Caco-2 (cell line): ENCODE measurements around the gene TRMT10B. TPM values are rescaled to one million over a fixed set of nuclear protein-coding genes. Genes with fewer than 3 reads are reported as not detected.
A peak's percentile ranks its signal among the peaks of the same experiment; 100 is the strongest.

Experiments
- BruUV-seq: library from RNA; stranded (reverse); fragments of 400-500 nt; replicated peaks from 2 replicates; lab custom pipeline; 2021; lab: Mats Ljungman, UMichigan
- CTCF ChIA-PET: fragments of 300-600 bp; sonication (Branson Sonifier 250); formaldehyde crosslinking; loops from one replicate; lab custom pipeline; 2022; ENCODE audit warnings: antibody characterized with exemption; lab: Charles Lee
- POLR2A ChIA-PET: fragments of 300-600 bp; sonication (Branson Sonifier 250); formaldehyde crosslinking; loops from one replicate; lab custom pipeline; 2022; ENCODE audit warnings: antibody characterized with exemption; lab: Charles Lee
- DNase-seq, 2 experiments: peaks; one replicate each; pipeline versions ENCODE4 v3.0.0 to v3.0.0-alpha.2; 2020 to 2022
- H3K27me3 ChIP-seq: replicated peaks from 2 replicates; pipeline ENCODE4 v1.6.0; 2011; ENCODE audit warnings: low read length; ENCODE audit not compliant: control insufficient read depth, insufficient read depth
- H3K36me3 ChIP-seq: 2 replicates; pipeline ENCODE4 v1.5.1; 2011; ENCODE audit warnings: low read length; ENCODE audit not compliant: control insufficient read depth, insufficient read depth
- H3K4me1 ChIP-seq: fragments of 250-450 bp; sonication (Bioruptor Pico); 2 replicates; pipeline ENCODE4 v1.5.1; 2020; ENCODE audit warnings: mild to moderate bottlenecking
- H3K4me3 ChIP-seq: 2 replicates; pipeline ENCODE4 v1.5.1; 2011; ENCODE audit warnings: low read depth, mild to moderate bottlenecking, control low read depth, low read length
- H3K9me3 ChIP-seq: fragments of 250-450 bp; sonication (Bioruptor Pico); 2 replicates; pipeline ENCODE4 v1.5.1; 2020; ENCODE audit warnings: mild to moderate bottlenecking, moderate library complexity
- H3K27ac Mint-ChIP-seq: one replicate; pipeline ENCODE4 v1.8.0; 2022; ENCODE audit warnings: mixed read lengths; ENCODE audit not compliant: unreplicated experiment
- H3K27me3 Mint-ChIP-seq: one replicate; pipeline ENCODE4 v1.8.0; 2022; ENCODE audit warnings: mixed read lengths; ENCODE audit not compliant: insufficient read depth, unreplicated experiment
- H3K36me3 Mint-ChIP-seq: one replicate; pipeline ENCODE4 v1.8.0; 2022; ENCODE audit warnings: mild to moderate bottlenecking, mixed read lengths; ENCODE audit not compliant: insufficient read depth, unreplicated experiment
- H3K4me1 Mint-ChIP-seq: one replicate; pipeline ENCODE4 v1.8.0; 2022; ENCODE audit warnings: low read depth, mixed read lengths; ENCODE audit not compliant: unreplicated experiment
- H3K4me3 Mint-ChIP-seq: one replicate; pipeline ENCODE4 v1.8.0; 2022; ENCODE audit warnings: mild to moderate bottlenecking, moderate library complexity, mixed read lengths; ENCODE audit not compliant: unreplicated experiment
- H3K9me3 Mint-ChIP-seq: one replicate; pipeline ENCODE4 v1.8.0; 2022; ENCODE audit warnings: mixed read lengths; ENCODE audit not compliant: unreplicated experiment
- intact Hi-C: fragments of 100-400 bp; cut with micrococcal nuclease; formaldehyde crosslinking; loops from one replicate; pipeline ENCODE4 v1.10.0; 2022; ENCODE audit not compliant: unreplicated experiment
- total RNA-seq: library from RNA; stranded (reverse); gene quantifications from 2 replicates; pipeline ENCODE4 v1.2.3, GENCODE V29; 2022
- TF ChIP-seq, protein P1 (sequence below), 2 experiments: fragments of 200-600 bp in 1 of 2; IDR thresholded peaks; 1 replicate in 1 of 2; 2 replicates in 1 of 2; pipeline versions ENCODE4 v1.5.1 to v1.8.0; 2011 to 2022; ENCODE audit warnings: antibody characterized with exemption in 1 of 2, control low read depth in 1 of 2, inconsistent platforms in 1 of 2, low read depth in 1 of 2, low read length in 1 of 2, mild to moderate bottlenecking in 1 of 2, moderate library complexity in 1 of 2; ENCODE audit not compliant: insufficient read depth in 1 of 2, severe bottlenecking in 1 of 2, unreplicated experiment in 1 of 2

TRMT10B gene
- total RNA-seq, 1 experiment from 2014 or later = 7.8 TPM

DNA sequence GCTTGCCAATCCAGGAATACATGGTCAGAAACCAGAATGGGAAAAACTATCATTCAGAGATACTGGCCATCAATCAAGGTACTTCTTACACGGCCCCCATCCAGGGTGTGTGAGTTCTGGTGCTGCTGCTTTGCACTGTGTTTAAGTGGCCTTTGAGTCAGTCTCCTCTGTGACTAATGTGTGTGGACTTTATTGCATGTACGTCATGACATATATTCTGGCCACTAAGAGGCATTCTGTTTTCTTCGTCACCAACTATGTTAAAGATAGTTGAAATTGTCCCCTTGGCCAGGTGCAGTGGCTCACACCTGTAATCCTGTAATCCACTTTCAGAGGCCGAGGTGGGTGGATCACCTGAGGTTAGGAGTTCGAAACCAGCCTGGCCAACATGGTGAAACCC, 22.7 kb downstream of the TRMT10B start:
- no peaks in the 10 kb centered on the region for H3K27me3 ChIP-seq
- Mint-ChIP-seq H3K4me3 (no peak overlapping the region), H3K36me3 (peaks cover 61% of the 10 kb centered on the region), H3K4me1 (no peaks in the 10 kb centered on the region), H3K27me3 (no peaks in the 10 kb centered on the region), H3K27ac (no peak overlapping the region), H3K9me3 (no peaks in the 10 kb centered on the region)
- H3K36me3 ChIP-seq = peaks cover 2% of the 10 kb centered on the region; the same call in 1 of the 2 replicates
- no peaks in the 10 kb centered on the region for H3K9me3 ChIP-seq
- H3K4me1 ChIP-seq = no peaks in the 10 kb centered on the region
- no TSS peak for BruUV-seq
- CTCF ChIA-PET = no interaction called here
- H3K4me3 ChIP-seq = no peak overlapping the region
- TF ChIP-seq, protein P1, sequence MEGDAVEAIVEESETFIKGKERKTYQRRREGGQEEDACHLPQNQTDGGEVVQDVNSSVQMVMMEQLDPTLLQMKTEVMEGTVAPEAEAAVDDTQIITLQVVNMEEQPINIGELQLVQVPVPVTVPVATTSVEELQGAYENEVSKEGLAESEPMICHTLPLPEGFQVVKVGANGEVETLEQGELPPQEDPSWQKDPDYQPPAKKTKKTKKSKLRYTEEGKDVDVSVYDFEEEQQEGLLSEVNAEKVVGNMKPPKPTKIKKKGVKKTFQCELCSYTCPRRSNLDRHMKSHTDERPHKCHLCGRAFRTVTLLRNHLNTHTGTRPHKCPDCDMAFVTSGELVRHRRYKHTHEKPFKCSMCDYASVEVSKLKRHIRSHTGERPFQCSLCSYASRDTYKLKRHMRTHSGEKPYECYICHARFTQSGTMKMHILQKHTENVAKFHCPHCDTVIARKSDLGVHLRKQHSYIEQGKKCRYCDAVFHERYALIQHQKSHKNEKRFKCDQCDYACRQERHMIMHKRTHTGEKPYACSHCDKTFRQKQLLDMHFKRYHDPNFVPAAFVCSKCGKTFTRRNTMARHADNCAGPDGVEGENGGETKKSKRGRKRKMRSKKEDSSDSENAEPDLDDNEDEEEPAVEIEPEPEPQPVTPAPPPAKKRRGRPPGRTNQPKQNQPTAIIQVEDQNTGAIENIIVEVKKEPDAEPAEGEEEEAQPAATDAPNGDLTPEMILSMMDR (IDR thresholded peaks at IDR 0.05; ENCODE audit: insufficient read depth in 1 of 2, low read depth in 1 of 2, low read length in 1 of 2, severe bottlenecking in 1 of 2, unreplicated experiment in 1 of 2) = no peak
- intact Hi-C loops = no loop called here
- DNase-seq = no peak
- POLR2A ChIA-PET = no interaction called here

DNA sequence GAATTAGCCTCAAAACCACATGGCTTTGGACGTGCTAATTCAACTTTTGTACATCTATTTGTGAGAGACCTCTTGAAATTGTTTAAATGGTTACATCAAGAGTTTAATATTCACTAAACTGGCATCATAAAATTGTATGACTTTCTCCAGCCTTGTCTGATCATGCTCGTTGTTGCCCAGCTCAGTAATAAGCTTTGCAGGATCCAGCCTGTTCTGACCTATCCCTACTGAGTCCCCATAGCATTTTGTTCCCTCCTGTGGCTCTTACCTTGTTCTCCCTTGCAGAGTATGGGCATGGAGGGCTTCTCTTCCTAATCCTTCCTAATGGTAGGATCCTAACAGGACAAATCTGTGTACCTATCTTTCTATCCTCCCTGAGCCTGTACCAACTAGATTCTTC, 24.9 kb downstream of the TRMT10B start:
- DNase-seq = no peak
- TF ChIP-seq, protein P1 (IDR thresholded peaks at IDR 0.05; ENCODE audit: insufficient read depth in 1 of 2, low read depth in 1 of 2, low read length in 1 of 2, severe bottlenecking in 1 of 2, unreplicated experiment in 1 of 2) = no peak
- H3K4me1 ChIP-seq = no peaks in the 10 kb centered on the region
- Mint-ChIP-seq H3K4me3 (no peak overlapping the region), H3K27me3 (no peaks in the 10 kb centered on the region), H3K4me1 (peaks cover 9% of the 10 kb centered on the region), H3K9me3 (no peaks in the 10 kb centered on the region), H3K36me3 (peaks cover 59% of the 10 kb centered on the region), H3K27ac (no peak overlapping the region)
- H3K36me3 ChIP-seq = peaks cover 4% of the 10 kb centered on the region
- intact Hi-C loops = no loop called here
- ChIA-PET POLR2A (no interaction called here), CTCF (no interaction called here)
- H3K4me3 ChIP-seq = no peak overlapping the region
- no peaks in the 10 kb centered on the region for H3K27me3 ChIP-seq
- no peaks in the 10 kb centered on the region for H3K9me3 ChIP-seq
- no TSS peak for BruUV-seq

DNA sequence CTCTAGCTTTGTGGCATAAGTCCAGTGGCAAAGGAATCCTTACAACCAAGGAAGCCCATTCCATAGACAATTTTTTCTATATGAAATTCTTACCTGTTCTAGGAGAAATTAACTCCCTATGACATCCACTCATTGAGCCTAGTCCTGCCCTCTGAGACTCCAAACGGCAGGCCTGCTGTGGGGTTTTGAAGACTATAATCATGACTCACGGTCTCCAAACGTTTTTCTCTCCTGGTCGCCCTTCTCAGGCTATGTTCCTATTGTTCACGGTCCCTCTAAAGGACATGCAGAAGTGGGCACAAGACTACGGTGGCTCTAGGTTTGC, 30.6 kb downstream of the TRMT10B start:
- BruUV-seq = TSS peak; percentile 25
- no peaks in the 10 kb centered on the region for H3K9me3 ChIP-seq
- 0 out of 2 replicates have a peak, but pooled peaks cover 3% of the 10 kb centered on the region for H3K4me1 ChIP-seq
- TF ChIP-seq, protein P1 (IDR thresholded peaks at IDR 0.05; ENCODE audit: insufficient read depth in 1 of 2, low read depth in 1 of 2, low read length in 1 of 2, severe bottlenecking in 1 of 2, unreplicated experiment in 1 of 2) = no peak
- Mint-ChIP-seq H3K27ac (peak overlapping the region; percentile 98), H3K36me3 (peaks cover 33% of the 10 kb centered on the region), H3K4me1 (peaks cover 9% of the 10 kb centered on the region), H3K4me3 (peak overlapping the region; percentile 97), H3K27me3 (no peaks in the 10 kb centered on the region), H3K9me3 (no peaks in the 10 kb centered on the region)
- intact Hi-C loops = loop anchor here (2.0 to 10.0 kb wide), 3 partner anchors 31 to 199 kb away; partner anchors contain the start of genes SLC25A51 and TRMT10B
- ChIA-PET POLR2A (interaction anchor here (0.7 to 1.9 kb wide), 3 partner anchors 17 to 192 kb away, joined by 3 to 12 read pairs (median 7); partner anchors contain the start of genes DCAF10 and TOMM5), CTCF (interaction anchor here (1.0 kb wide), 1 partner anchor 299 kb away, joined by 3 read pairs; the partner anchor contains the start of gene POLR1E)
- no peaks in the 10 kb centered on the region for H3K27me3 ChIP-seq
- H3K4me3 ChIP-seq = peak overlapping the region; percentile 97
- no peak for DNase-seq
- H3K36me3 ChIP-seq = peaks cover 4% of the 10 kb centered on the region
